HG03457 (cell line): ENCODE data around the gene TRAPPC3L.
A peak's percentile ranks its signal among the peaks of the same experiment; 100 is the strongest.

Experiments used
- ATAC-seq: cut with Tn5 transposase; IDR thresholded peaks from one replicate; pipeline ENCODE4 v1.9.1; 2021; ENCODE audit warnings: moderate number of reproducible peaks; ENCODE audit not compliant: unreplicated experiment

Gene TRAPPC3L

GRCh38 chr6:116468293-116468692 lies 77.2 kb downstream of the TRAPPC3L start:
- ATAC-seq, result no peak

DNA sequence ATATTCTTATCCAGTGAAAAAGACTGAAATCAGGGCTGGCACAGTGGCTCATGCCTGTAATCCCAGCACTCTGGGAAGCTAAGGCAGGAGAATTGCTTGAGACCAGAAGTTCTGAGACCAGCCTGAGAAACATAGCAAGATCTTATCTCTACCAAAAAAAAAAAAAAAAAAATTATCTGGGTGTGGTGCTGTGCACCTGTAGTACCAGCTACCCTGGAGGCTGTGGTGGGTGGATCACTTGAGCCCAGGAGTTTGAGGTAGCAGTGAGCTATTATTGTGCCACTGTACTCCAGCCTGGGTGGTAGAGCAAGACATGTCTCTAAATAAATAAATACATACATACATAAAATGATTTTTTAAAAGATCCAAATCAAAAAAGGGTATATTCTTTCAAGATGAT lies 78.0 kb downstream of the TRAPPC3L start:
- no peak for ATAC-seq

- ATAC-seq, result no peak
These were observed 78.4 kb downstream of the TRAPPC3L start for GRCh38 chr6:116467096-116467495.

DNA sequence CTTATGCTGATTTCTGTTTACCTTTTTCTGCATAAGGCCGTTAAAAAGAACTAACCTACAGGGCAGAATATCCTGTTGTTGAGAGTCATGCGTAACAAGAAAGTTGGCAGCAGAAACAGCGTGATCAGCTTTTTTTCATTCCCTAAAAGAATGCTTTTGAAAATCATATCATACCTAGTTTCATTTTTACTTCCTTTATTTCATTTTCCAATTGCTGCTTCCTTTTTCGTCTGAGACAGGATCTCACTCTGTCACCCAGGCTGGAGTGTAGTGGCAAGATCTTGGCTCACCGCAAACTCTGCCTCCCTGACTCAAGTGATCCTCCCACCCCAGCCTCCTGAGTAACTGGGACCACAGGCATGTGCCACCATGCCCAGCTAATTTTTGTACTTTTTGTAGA lies 80.2 kb downstream of the TRAPPC3L start:
- ATAC-seq, result no peak

- no peak for ATAC-seq
These were observed 82.2 kb downstream of the TRAPPC3L start for GRCh38 chr6:116463301-116463700.

- ATAC-seq, result peak; percentile 67
These were observed 83.3 kb downstream of the TRAPPC3L start for GRCh38 chr6:116461932-116462885.

- peak; percentile 6 for ATAC-seq
These were observed 84.1 kb downstream of the TRAPPC3L start, which contains the start of gene CALHM6 for GRCh38 chr6:116461331-116461931. CALHM6 (plus strand) TSS chr6:116461375; CDS start chr6:116461930, 555 bp downstream.

GRCh38 chr6:116459927-116460326 lies 85.6 kb downstream of the TRAPPC3L start:
- ATAC-seq, result no peak

- ATAC-seq, result no peak
These were observed 87.2 kb downstream of the TRAPPC3L start for GRCh38 chr6:116458264-116458663.

DNA sequence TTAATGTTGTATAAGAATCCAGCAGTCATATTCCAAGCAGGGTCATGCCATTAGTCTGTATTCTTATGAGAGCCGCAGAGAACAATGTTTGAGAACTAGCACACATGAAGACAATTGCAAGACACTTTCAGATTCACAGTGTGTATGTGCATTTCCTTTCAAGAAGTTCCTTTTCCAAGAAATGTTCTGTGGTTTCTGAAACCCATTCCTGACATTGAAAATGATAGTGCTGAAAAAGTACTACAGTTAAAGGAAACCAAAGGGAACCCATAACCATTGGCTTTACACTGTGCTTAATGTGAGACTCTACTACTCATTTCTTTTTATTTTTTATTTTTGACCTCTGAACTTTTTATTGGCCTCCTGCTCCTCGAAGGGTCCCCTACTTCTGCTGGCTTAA lies 88.6 kb downstream of the TRAPPC3L start:
- ATAC-seq, result no peak

- ATAC-seq, result no peak
These were observed 89.4 kb downstream of the TRAPPC3L start for GRCh38 chr6:116456106-116456505.

- no peak for ATAC-seq
These were observed 93.0 kb downstream of the TRAPPC3L start for GRCh38 chr6:116452531-116452930.

GRCh38 chr6:116451916-116452315 lies 93.6 kb downstream of the TRAPPC3L start:
- ATAC-seq, result no peak

GRCh38 chr6:116450769-116451740 lies 94.4 kb downstream of the TRAPPC3L start:
- ATAC-seq, result peak; percentile 73

DNA sequence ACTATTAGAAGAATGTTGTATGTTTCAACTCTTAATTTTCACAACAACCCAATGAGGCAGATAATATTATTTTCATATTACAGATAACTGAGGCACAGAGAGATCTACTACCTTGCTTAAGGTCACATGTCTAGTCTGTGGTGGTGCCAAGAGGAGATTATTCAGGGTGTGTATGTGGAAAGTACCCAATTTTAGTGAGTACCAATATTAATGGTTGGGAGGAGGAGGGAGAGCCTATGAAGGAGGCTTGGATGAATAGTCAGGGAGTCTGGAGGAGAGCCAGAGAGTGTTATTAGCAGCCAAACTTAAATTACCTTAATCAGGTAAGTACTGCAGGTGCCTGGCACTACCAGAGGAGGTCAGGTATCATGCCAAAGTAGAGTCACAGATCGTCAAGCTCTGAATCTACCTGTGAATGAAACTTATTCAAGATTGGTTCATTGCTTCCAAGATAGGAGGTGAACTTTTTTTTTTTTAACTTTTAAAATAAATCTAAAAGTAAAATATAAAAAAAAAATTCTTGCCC lies 95.2 kb downstream of the TRAPPC3L start:
- ATAC-seq, result no peak

- ATAC-seq, result no peak
These were observed 95.9 kb downstream of the TRAPPC3L start for GRCh38 chr6:116449565-116449964.

- ATAC-seq, result no peak
These were observed 97.9 kb downstream of the TRAPPC3L start for GRCh38 chr6:116447496-116448011.

DNA sequence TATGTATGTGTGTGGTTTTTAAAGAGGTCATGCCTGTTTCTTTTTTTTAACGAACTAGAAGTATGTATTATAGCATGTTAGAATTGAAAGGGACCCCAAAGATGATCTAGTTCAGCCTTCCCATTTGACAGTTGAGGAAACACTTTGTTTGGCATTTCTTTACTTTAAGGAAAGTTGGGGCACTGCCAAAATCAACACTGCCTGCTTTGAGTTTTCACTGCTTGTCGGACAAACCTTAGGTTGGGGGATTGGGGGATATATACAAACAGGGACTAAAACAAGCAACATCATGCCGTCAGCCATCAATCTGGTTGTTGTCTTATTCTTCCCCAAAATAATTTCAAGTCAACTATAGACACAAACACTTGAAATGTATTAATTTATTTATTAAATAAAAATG lies 98.4 kb downstream of the TRAPPC3L start:
- ATAC-seq, result no peak

- no peak for ATAC-seq
These were observed 99.1 kb downstream of the TRAPPC3L start for GRCh38 chr6:116446399-116446798.

- ATAC-seq, result no peak
These were observed 100.4 kb downstream of the TRAPPC3L start for GRCh38 chr6:116445102-116445501.
